Lower leg skin (tissue), 3 donors: ENCODE results near the gene MOXD1.

Experiments
- POLR2A ChIP-seq, 2 donors: fragments of 450-650 bp; IDR thresholded peaks; one replicate each; pipeline ENCODE4 v1.6.1; 2016 to 2017; ENCODE audit warnings: antibody characterized with exemption in 2 of 2, mild to moderate bottlenecking in 1 of 2, moderate library complexity in 1 of 2
- TF ChIP-seq, protein P1 (sequence below), 3 donors: fragments of 450-650 bp; IDR thresholded peaks; one replicate each; pipeline ENCODE4 v1.5.1; 2016; ENCODE audit warnings: antibody characterized with exemption in 3 of 3, mild to moderate bottlenecking in 3 of 3, moderate library complexity in 2 of 3

DNA sequence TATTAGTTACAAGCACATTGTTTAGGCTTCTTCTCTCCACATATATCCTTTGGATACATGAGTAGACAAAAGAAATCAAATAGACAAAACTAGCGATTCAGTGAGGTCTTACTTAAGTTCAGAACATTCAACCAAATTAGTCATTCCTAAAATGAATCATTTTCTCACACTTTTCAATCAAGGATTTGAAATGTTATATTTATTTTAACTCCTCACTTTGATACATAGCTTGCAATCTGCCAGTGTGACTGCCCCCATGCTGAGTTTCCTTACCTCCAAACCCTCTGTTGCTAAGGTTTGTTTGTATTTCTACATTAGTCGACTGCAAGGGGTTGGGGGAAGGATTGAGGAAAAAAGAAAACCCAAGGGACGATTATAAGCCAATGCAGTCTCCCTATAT lies 3.5 kb upstream of the MOXD1 start:
- TF ChIP-seq, protein P1, sequence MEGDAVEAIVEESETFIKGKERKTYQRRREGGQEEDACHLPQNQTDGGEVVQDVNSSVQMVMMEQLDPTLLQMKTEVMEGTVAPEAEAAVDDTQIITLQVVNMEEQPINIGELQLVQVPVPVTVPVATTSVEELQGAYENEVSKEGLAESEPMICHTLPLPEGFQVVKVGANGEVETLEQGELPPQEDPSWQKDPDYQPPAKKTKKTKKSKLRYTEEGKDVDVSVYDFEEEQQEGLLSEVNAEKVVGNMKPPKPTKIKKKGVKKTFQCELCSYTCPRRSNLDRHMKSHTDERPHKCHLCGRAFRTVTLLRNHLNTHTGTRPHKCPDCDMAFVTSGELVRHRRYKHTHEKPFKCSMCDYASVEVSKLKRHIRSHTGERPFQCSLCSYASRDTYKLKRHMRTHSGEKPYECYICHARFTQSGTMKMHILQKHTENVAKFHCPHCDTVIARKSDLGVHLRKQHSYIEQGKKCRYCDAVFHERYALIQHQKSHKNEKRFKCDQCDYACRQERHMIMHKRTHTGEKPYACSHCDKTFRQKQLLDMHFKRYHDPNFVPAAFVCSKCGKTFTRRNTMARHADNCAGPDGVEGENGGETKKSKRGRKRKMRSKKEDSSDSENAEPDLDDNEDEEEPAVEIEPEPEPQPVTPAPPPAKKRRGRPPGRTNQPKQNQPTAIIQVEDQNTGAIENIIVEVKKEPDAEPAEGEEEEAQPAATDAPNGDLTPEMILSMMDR (IDR thresholded peaks at IDR 0.05) = no peak
- TF ChIP-seq POLR2A (IDR thresholded peaks at IDR 0.05) = no peak
